MCF 10A (cell line): Measurements from ENCODE around the gene ARF6. TPM values are rescaled to one million over a fixed set of nuclear protein-coding genes. Genes with fewer than 3 reads are reported as not detected.
"Not testable (repeated sequence)": the region's sequence is repeated elsewhere in the genome, so short reads cannot be mapped to it uniquely, and the experiment has no call there.

Experiments used
- BruUV-seq: library from RNA; stranded (reverse); fragments of 400-500 nt; replicated peaks from 2 replicates; lab custom pipeline; 2021; lab: Mats Ljungman, UMichigan
- CTCF ChIA-PET: fragments of 300-600 bp; sonication (Branson Sonifier 250); formaldehyde crosslinking; extraction: SDS; loops from one replicate; lab custom pipeline; 2021; ENCODE audit warnings: antibody characterized with exemption, inconsistent platforms; lab: Yijun Ruan, JAX
- POLR2A ChIA-PET: fragments of 300-600, 350-650 bp; sonication (Branson Sonifier 250); formaldehyde crosslinking; extraction: SDS; loops from one replicate; lab custom pipeline; 2020; ENCODE audit warnings: antibody characterized with exemption, inconsistent platforms; lab: Yijun Ruan, JAX
- DNase-seq: peaks from one replicate; pipeline ENCODE4 v3.0.0-alpha.2; 2018; ENCODE audit not compliant: unreplicated experiment
- H3K27ac Mint-ChIP-seq: one replicate; pipeline ENCODE4 v1.8.0; 2022; ENCODE audit warnings: mild to moderate bottlenecking, low read depth, mixed read lengths; ENCODE audit not compliant: unreplicated experiment
- H3K27me3 Mint-ChIP-seq: one replicate; pipeline ENCODE4 v1.8.0; 2022; ENCODE audit warnings: mixed read lengths; ENCODE audit not compliant: insufficient read depth, unreplicated experiment
- H3K36me3 Mint-ChIP-seq: one replicate; pipeline ENCODE4 v1.8.0; 2022; ENCODE audit warnings: mild to moderate bottlenecking, moderate library complexity, mixed read lengths; ENCODE audit not compliant: insufficient read depth, unreplicated experiment
- H3K4me1 Mint-ChIP-seq: one replicate; pipeline ENCODE4 v1.8.0; 2022; ENCODE audit warnings: mixed read lengths; ENCODE audit not compliant: insufficient read depth, unreplicated experiment
- H3K4me3 Mint-ChIP-seq: one replicate; pipeline ENCODE4 v1.8.0; 2022; ENCODE audit warnings: mild to moderate bottlenecking, moderate library complexity, mixed read lengths; ENCODE audit not compliant: unreplicated experiment
- H3K9me3 Mint-ChIP-seq: one replicate; pipeline ENCODE4 v1.8.0; 2022; ENCODE audit warnings: mixed read lengths; ENCODE audit not compliant: unreplicated experiment
- CTCF ChIP-seq: fragments of 200-600 bp; IDR thresholded peaks from one replicate; pipeline ENCODE4 v1.8.0; 2022; ENCODE audit warnings: antibody characterized with exemption, mild to moderate bottlenecking; ENCODE audit not compliant: unreplicated experiment
- intact Hi-C: fragments of 100-400 bp; cut with micrococcal nuclease; formaldehyde crosslinking; loops from 2 replicates; pipeline ENCODE4 v1.14.1; 2022
- total RNA-seq: library from RNA; stranded (reverse); gene quantifications from 2 replicates; pipeline ENCODE4 v1.2.3, GENCODE V29; 2022

The ARF6 gene
- total RNA-seq, 1 experiment from 2014 or later = 112 TPM

- CTCF ChIA-PET = interaction anchor here (0.6 to 1.4 kb wide), 4 partner anchors 30 to 187 kb away, joined by 3 to 5 read pairs (median 4); no protein-coding TSS in a partner anchor
- H3K36me3 Mint-ChIP-seq = peaks cover 46% of the 10 kb centered on the region
- peak; percentile 21 for DNase-seq
- H3K4me1 Mint-ChIP-seq = peaks cover 39% of the 10 kb centered on the region
- BruUV-seq = no TSS peak
- no peaks in the 10 kb centered on the region for H3K9me3 Mint-ChIP-seq
- intact Hi-C loops = loop anchor here (1.0 to 5.0 kb wide), 2 partner anchors 67 to 143 kb away; no protein-coding TSS in a partner anchor
- peak overlapping the region; percentile 92 for H3K4me3 Mint-ChIP-seq
- H3K27ac Mint-ChIP-seq = peak overlapping the region; percentile 99
- TF ChIP-seq CTCF = no peak
- POLR2A ChIA-PET = interaction anchor here (0.5 to 1.9 kb wide), 25 partner anchors 10 to 196 kb away, joined by 3 to 31 read pairs (median 5); partner anchors contain the start of gene NEMF
- no peaks in the 10 kb centered on the region for H3K27me3 Mint-ChIP-seq
Observed at GRCh38 chr14:49895480-49895879, 2.6 kb downstream of the ARF6 start.

DNA sequence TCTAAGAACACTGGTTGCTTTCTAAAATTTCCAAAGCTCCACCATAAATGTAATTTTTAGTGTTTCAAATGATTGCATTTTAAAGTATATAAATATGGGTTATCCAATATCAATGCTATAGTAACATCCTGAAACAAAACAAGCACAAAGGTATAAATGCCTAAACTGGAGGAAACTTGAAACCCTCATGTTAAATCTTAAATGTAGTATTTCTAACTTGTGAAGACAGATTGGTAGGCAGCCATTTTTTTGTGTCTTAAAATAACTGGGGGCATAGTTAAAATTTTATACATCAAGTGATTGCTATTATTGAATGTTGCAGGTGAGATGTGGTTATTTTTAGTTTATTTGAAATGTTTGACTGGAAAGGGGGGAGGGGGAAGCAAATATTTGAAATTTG is 3.4 kb downstream of the ARF6 start:
- ChIA-PET CTCF (interaction anchor here (0.6 to 1.4 kb wide), 5 partner anchors 22 to 186 kb away, joined by 3 to 5 read pairs (median 3); no protein-coding TSS in a partner anchor), POLR2A (interaction anchor here (0.5 to 1.9 kb wide), 25 partner anchors 9 to 276 kb away, joined by 3 to 31 read pairs (median 6); partner anchors contain the start of gene RPL36AL)
- intact Hi-C loops = loop anchor here (5.0 kb wide), 1 partner anchor 66 kb away; no protein-coding TSS in a partner anchor
- BruUV-seq, H3K9me3 Mint-ChIP-seq, H3K27me3 Mint-ChIP-seq, DNase-seq: not testable (repeated sequence)
- Mint-ChIP-seq H3K4me3 (peak overlapping the region; percentile 92), H3K27ac (peak overlapping the region; percentile 99), H3K36me3 (peaks cover 46% of the 10 kb centered on the region), H3K4me1 (peaks cover 39% of the 10 kb centered on the region)

- CTCF ChIA-PET = interaction anchor here (0.6 to 1.3 kb wide), 3 partner anchors 12 to 105 kb away, joined by 3 to 6 read pairs (median 4); no protein-coding TSS in a partner anchor
- Mint-ChIP-seq H3K4me1 (peaks cover 38% of the 10 kb centered on the region), H3K4me3 (peak overlapping the region; percentile 92), H3K36me3 (peaks cover 46% of the 10 kb centered on the region), H3K27ac (peak overlapping the region; percentile 99), H3K9me3 (peaks cover 1% of the 10 kb centered on the region), H3K27me3 (no peaks in the 10 kb centered on the region)
- intact Hi-C loops = loop anchor here (5.0 kb wide), 1 partner anchor 65 kb away; no protein-coding TSS in a partner anchor
- DNase-seq = no peak
- POLR2A ChIA-PET = interaction anchor here (1.0 to 1.4 kb wide), 9 partner anchors 9 to 142 kb away, joined by 3 to 17 read pairs (median 6); no protein-coding TSS in a partner anchor
- no TSS peak for BruUV-seq
- TF ChIP-seq CTCF = no peak
Observed at GRCh38 chr14:49896966-49897365, 4.1 kb downstream of the ARF6 start.

DNA sequence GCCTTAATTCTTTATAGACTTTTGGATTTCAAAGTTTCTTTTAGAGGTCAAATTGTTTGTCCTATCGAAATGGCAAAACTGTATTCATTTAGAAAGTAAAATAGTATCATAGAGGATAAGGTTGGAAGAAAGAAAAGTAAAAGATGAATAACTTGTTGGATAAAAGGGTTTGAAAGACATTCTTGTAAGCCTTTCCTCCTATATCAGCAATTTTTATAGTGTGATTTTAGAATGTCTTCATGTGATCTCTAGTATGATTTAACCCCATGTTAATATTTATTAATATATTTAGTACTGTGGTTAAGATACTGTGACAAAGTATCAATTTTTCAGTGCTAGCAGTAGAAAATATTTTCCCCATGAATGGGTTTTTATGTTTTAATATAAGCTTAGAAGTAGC is 4.5 kb downstream of the ARF6 start:
- no TSS peak for BruUV-seq
- H3K36me3 Mint-ChIP-seq = peaks cover 46% of the 10 kb centered on the region
- TF ChIP-seq CTCF = no peak
- peak overlapping the region; percentile 99 for H3K27ac Mint-ChIP-seq
- POLR2A ChIA-PET = interaction anchor here (0.6 to 1.4 kb wide), 14 partner anchors 9 to 142 kb away, joined by 3 to 17 read pairs (median 4); no protein-coding TSS in a partner anchor
- intact Hi-C loops = loop anchor here (5.0 kb wide), 1 partner anchor 65 kb away; no protein-coding TSS in a partner anchor
- no peak for DNase-seq
- no peaks in the 10 kb centered on the region for H3K27me3 Mint-ChIP-seq
- H3K4me3 Mint-ChIP-seq = peak overlapping the region; percentile 92
- peaks cover 6% of the 10 kb centered on the region for H3K9me3 Mint-ChIP-seq
- CTCF ChIA-PET = interaction anchor here (0.6 to 1.3 kb wide), 4 partner anchors 11 to 104 kb away, joined by 3 to 6 read pairs (median 4); partner anchors contain the start of gene NEMF
- H3K4me1 Mint-ChIP-seq = peaks cover 34% of the 10 kb centered on the region
